Measurements from ENCODE around the gene TRNT1.

Gene TRNT1

GRCh38 chr3:3196148-3196861 lies 69.6 kb downstream of the TRNT1 start:
- TF ChIP-seq MAX (IDR thresholded peaks at IDR 0.05) (no peak), RAD21 (IDR thresholded peaks at IDR 0.05; ENCODE audit: low read depth) (peak; percentile 18; the same call in 1 of the 2 replicates), USF1 (IDR thresholded peaks at IDR 0.05) (no peak)

Data from Ishikawa (cell line).